T-cell (primary cell): Measurements from ENCODE around the gene GPR21. TPM values are rescaled to one million over a fixed set of nuclear protein-coding genes. Genes with fewer than 3 reads are reported as not detected.

Experiments
- ATAC-seq, 4 experiments: fragments of 200-7000 bp in 3 of 4; fragments of 150-1000 bp in 1 of 4; cut with Tn5 transposase; replicated peaks in 1 of 4; 1 replicate in 3 of 4; 2 replicates in 1 of 4; pipeline ENCODE4 v1.10.0; 2021; ENCODE audit warnings: moderate library complexity in 3 of 4, mild to moderate bottlenecking in 2 of 4, moderate number of reproducible peaks in 1 of 4
- CTCF ChIA-PET, 2 donors: fragments of 300-600 bp; sonication (Branson Sonifier 250); formaldehyde crosslinking; loops; one replicate each; lab custom pipeline; 2022; ENCODE audit warnings: antibody characterized with exemption in 2 of 2; lab: Charles Lee
- POLR2A ChIA-PET, 2 donors: fragments of 300-600 bp; sonication (Branson Sonifier 250); formaldehyde crosslinking; loops; one replicate each; lab custom pipeline; 2022; ENCODE audit warnings: antibody characterized with exemption in 2 of 2; lab: Charles Lee
- DNase-seq, 35 experiments: peaks; one replicate each; pipeline versions ENCODE4 v3.0.0 to v3.0.0-alpha.2; 2013 to 2023
- H3K27ac ChIP-seq: one replicate; pipeline ENCODE4 v1.5.1; 2013; ENCODE audit warnings: low read length
- H3K27me3 ChIP-seq, 2 experiments: replicated peaks in 1 of 2; 1 replicate in 1 of 2; 2 replicates in 1 of 2; pipeline versions ENCODE4 v1.6.1 to v1.7.0; 2013; ENCODE audit warnings: low read length in 1 of 2, mixed read lengths in 1 of 2; ENCODE audit not compliant: control insufficient read depth in 2 of 2, insufficient read depth in 2 of 2; ENCODE audit errors: extremely low read depth in 1 of 2
- H3K36me3 ChIP-seq, 2 donors: 1 replicate in 1 of 2; 2 replicates in 1 of 2; pipeline versions ENCODE4 v1.6.1 to v1.7.0; 2013; ENCODE audit warnings: low read length in 1 of 2; ENCODE audit not compliant: control insufficient read depth in 2 of 2, insufficient read depth in 1 of 2; ENCODE audit errors: extremely low read depth in 1 of 2
- H3K4me1 ChIP-seq, 2 experiments: 1 replicate in 1 of 2; 2 replicates in 1 of 2; pipeline versions ENCODE4 v1.6.1 to v1.7.0; 2013; ENCODE audit warnings: low read length in 2 of 2, mixed read lengths in 1 of 2; ENCODE audit not compliant: insufficient read depth in 2 of 2, control insufficient read depth in 1 of 2; ENCODE audit errors: extremely low read depth in 1 of 2
- H3K4me3 ChIP-seq, 2 donors: 1 replicate in 1 of 2; 2 replicates in 1 of 2; pipeline versions ENCODE4 v1.5.1 to v1.7.0; 2013; ENCODE audit warnings: mild to moderate bottlenecking in 2 of 2, low read length in 1 of 2, moderate library complexity in 1 of 2; ENCODE audit not compliant: control insufficient read depth in 1 of 2; ENCODE audit errors: extremely low read depth in 1 of 2
- H3K9me3 ChIP-seq: 2 replicates; pipeline ENCODE4 v1.7.0; 2013
- H3K27ac Mint-ChIP-seq, 2 donors: one replicate each; pipeline ENCODE4 v1.8.0; 2020 to 2021; ENCODE audit warnings: mild to moderate bottlenecking in 2 of 2, mixed read lengths in 2 of 2
- H3K27me3 Mint-ChIP-seq, 2 donors: one replicate each; pipeline ENCODE4 v1.8.0; 2021 to 2022; ENCODE audit warnings: mixed read lengths in 2 of 2
- H3K36me3 Mint-ChIP-seq: one replicate; pipeline ENCODE4 v1.8.0; 2021; ENCODE audit warnings: mixed read lengths
- H3K4me1 Mint-ChIP-seq, 3 donors: one replicate each; pipeline ENCODE4 v1.8.0; 2020 to 2022; ENCODE audit warnings: mixed read lengths in 3 of 3, mild to moderate bottlenecking in 1 of 3
- H3K4me3 Mint-ChIP-seq, 3 donors: one replicate each; pipeline ENCODE4 v1.8.0; 2020 to 2022; ENCODE audit warnings: mild to moderate bottlenecking in 3 of 3, mixed read lengths in 3 of 3, moderate library complexity in 3 of 3
- H3K9me3 Mint-ChIP-seq, 3 donors: one replicate each; pipeline ENCODE4 v1.8.0; 2020 to 2022; ENCODE audit warnings: mixed read lengths in 3 of 3
- WGBS: methylation state at CpG from one replicate; pipeline ENCODE4 v1.1.5; 2013; ENCODE audit warnings: missing lambda C conversion rate; ENCODE audit not compliant: insufficient coverage; 5-methylcytosine and 5-hydroxymethylcytosine counted together
- total RNA-seq, 35 experiments: library from RNA in 6 of 35; stranded (reverse) in 6 of 35; fragments of 120-200 nt in 1 of 35; gene quantifications; one replicate each; pipeline versions ENCODE4 v1.2.1 to v1.2.4 and lab custom pipeline; 2013 to 2026

Gene GPR21
- total RNA-seq, 5 donors from 2014 or later (not counting 1 experiment from before 2014, with no cell fraction given): 0.23 to 2.4 (median 1.0) TPM

DNA sequence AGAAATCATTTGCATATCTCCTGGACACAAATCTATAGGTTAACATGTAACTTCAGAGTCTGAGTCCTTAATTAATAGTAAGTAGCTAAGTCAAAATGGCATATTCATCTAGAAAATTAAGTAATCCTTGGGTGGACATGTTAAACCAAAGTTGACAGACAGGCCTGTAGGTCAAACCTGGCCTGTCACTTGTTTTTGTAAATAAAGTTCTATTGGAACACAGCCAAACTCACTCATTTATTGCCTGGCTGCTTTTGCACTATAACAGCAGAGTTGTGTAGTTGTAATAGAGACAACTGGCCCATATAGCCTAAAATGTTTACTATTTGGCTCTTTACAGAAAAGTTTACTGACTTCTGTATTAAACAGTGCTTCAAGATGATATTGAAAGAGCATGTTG is 24.6 kb upstream of the GPR21 start:
- POLR2A ChIA-PET: interaction anchor here in 1 of 2 donors (0.6 kb wide), 1 partner anchor 79 kb away, joined by 6 read pairs; no protein-coding TSS in a partner anchor
- Histone ChIP-seq H3K4me1 (no peaks in the 10 kb centered on the region), H3K9me3 (no peaks in the 10 kb centered on the region), H3K27me3 (no peaks in the 10 kb centered on the region), H3K27ac (no peak overlapping the region), H3K36me3 (peaks cover 4 to 22% of the 10 kb centered on the region in 2 donors), H3K4me3 (no peak overlapping the region)
- DNase-seq: no peak
- CTCF ChIA-PET: no interaction called here
- Mint-ChIP-seq H3K4me1 (no peaks in the 10 kb centered on the region), H3K27me3 (no peaks in the 10 kb centered on the region), H3K36me3 (peaks cover 47% of the 10 kb centered on the region), H3K9me3 (peaks cover 0 to 2% (median 0%) of the 10 kb centered on the region in 3 donors), H3K27ac (no peak overlapping the region), H3K4me3 (no peak overlapping the region)
- no peak for ATAC-seq

DNA sequence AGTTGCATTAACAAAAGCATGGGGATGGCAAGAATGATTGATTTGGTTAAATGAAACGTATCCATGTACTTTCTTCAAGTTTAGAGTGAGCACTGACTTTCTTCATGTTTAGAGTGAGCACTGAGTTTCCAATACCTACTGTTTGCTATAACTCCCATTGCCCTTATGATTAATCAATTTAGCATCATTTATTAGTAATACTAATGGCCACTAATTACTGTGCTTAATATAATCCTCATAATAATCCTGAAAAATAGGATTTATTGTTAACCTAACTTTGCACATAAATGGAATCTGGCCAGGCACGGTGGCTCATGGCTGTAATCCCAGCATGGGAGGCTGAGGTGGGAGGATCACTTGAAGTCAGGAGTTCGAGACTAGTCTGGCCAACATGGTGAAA is 22.1 kb upstream of the GPR21 start:
- DNase-seq (no peak), ATAC-seq (no peak)
- CTCF ChIA-PET: interaction anchor here in 1 of 2 donors (0.6 kb wide), 1 partner anchor 199 kb away, joined by 3 read pairs; no protein-coding TSS in a partner anchor
- peaks cover 0 to 2% (median 0%) of the 10 kb centered on the region in 3 donors for H3K9me3 Mint-ChIP-seq
- POLR2A ChIA-PET: no interaction called here
- Histone ChIP-seq H3K27me3 (no peaks in the 10 kb centered on the region), H3K27ac (no peak overlapping the region), H3K36me3 (peaks cover 4 to 28% of the 10 kb centered on the region in 2 donors), H3K9me3 (no peaks in the 10 kb centered on the region), H3K4me1 (no peaks in the 10 kb centered on the region), H3K4me3 (no peak overlapping the region)
- H3K36me3 Mint-ChIP-seq: peaks cover 48% of the 10 kb centered on the region
- no peak overlapping the region for H3K4me3 Mint-ChIP-seq
- no peaks in the 10 kb centered on the region for H3K27me3 Mint-ChIP-seq
- H3K27ac Mint-ChIP-seq: no peak overlapping the region
- WGBS: no CpG with 5 or more reads among the region's 3 CpGs
- H3K4me1 Mint-ChIP-seq: no peaks in the 10 kb centered on the region

DNA sequence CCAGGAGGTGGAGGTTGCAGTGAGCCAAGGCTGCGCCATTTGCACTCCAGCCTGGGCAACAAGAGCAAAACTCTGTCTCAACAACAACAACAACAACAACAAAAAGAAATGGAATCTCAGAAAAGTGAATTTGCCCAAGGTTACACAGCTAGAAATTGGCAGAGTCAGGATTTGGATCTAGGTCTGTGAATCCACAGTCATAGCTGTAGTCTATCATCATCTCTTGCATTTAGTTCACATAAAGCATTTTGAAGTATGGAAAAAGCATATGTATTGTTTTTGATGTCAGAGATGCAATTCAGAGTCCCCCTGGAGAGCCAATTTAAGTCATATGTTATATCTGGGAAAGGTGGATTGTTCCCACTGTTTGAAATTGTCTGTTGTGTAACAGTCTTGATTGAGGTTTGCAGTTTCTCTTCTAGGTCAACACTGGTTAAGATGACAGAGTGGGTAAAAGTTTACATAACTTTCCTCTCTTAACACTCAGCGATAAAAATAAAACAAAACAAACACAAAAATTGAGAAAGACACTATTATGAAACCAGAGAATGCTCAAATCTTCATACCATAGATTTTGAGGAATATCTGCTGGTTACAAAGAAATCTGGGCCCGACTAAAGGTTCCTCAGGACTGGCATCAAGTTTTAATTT is 21.5 kb upstream of the GPR21 start:
- peaks cover 4 to 32% of the 10 kb centered on the region in 2 donors for H3K36me3 ChIP-seq
- no peak overlapping the region for H3K4me3 Mint-ChIP-seq
- H3K36me3 Mint-ChIP-seq: peaks cover 48% of the 10 kb centered on the region
- WGBS: no CpG with 5 or more reads among the region's 3 CpGs
- DNase-seq (no peak), ATAC-seq (no peak)
- no peaks in the 10 kb centered on the region for H3K4me1 ChIP-seq
- no peaks in the 10 kb centered on the region for H3K27me3 ChIP-seq
- ChIA-PET POLR2A (no interaction called here), CTCF (no interaction called here)
- H3K9me3 Mint-ChIP-seq: peaks cover 0 to 2% (median 0%) of the 10 kb centered on the region in 3 donors
- H3K27ac Mint-ChIP-seq: no peak overlapping the region
- no peaks in the 10 kb centered on the region for H3K27me3 Mint-ChIP-seq
- H3K27ac ChIP-seq: no peak overlapping the region
- no peak overlapping the region for H3K4me3 ChIP-seq
- no peaks in the 10 kb centered on the region for H3K9me3 ChIP-seq
- H3K4me1 Mint-ChIP-seq: no peaks in the 10 kb centered on the region

DNA sequence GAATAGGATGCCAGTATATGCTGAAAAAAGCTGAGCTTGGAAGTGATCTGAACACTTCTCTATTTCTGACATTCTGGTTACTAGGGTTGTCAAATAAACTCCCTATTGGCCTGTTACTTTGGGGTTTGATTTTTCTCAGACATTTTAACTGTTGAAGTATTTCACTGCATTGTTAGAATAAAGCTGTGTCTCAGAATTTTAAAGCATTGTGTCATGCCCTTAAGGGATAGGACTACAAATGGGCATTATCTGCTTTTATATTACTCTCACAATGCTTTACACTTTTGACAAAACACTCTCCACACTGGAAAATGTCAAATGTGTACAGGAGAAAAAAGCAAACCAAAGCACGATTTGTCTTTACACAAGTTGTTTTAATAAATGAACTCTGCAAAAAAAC is 16.8 kb upstream of the GPR21 start:
- no peak for ATAC-seq
- Mint-ChIP-seq H3K27me3 (no peaks in the 10 kb centered on the region), H3K4me1 (no peaks in the 10 kb centered on the region), H3K27ac (no peak overlapping the region), H3K9me3 (peaks cover 0 to 2% (median 0%) of the 10 kb centered on the region in 3 donors), H3K4me3 (no peak overlapping the region), H3K36me3 (peaks cover 59% of the 10 kb centered on the region)
- CTCF ChIA-PET: no interaction called here
- H3K36me3 ChIP-seq: peaks cover 4 to 43% of the 10 kb centered on the region in 2 donors
- no peaks in the 10 kb centered on the region for H3K9me3 ChIP-seq
- no peak overlapping the region for H3K27ac ChIP-seq
- no peak for DNase-seq
- POLR2A ChIA-PET: no interaction called here
- H3K4me3 ChIP-seq: no peak overlapping the region
- no CpG with 5 or more reads among the region's 1 CpG for WGBS
- H3K4me1 ChIP-seq: no peaks in the 10 kb centered on the region
- H3K27me3 ChIP-seq: no peaks in the 10 kb centered on the region

DNA sequence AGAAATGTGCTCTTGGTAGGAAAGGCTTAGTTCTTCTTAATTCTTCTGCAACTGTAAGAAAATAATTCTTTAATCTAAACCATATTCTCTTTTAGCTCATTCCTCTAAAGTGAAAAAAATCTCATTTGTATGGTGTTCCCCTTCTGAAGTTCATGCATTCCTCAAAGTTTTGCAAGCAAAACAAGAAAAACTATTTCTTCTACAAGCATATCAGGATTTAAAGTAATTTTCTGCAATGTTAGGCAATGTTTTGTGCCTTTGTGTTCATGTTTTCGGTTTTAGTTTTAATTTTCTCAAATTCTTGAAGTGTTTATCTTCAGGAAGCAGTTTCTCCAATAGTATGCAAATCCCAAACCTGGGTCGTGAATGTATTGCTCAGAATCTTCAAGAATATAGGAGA is 12.7 kb upstream of the GPR21 start:
- H3K4me1 Mint-ChIP-seq: no peaks in the 10 kb centered on the region
- no CpG with 5 or more reads among the region's 2 CpGs for whole genome bisulfite sequencing
- no peak overlapping the region for H3K27ac Mint-ChIP-seq
- Histone ChIP-seq H3K9me3 (no peaks in the 10 kb centered on the region), H3K4me1 (no peaks in the 10 kb centered on the region), H3K27ac (no peak overlapping the region), H3K27me3 (no peaks in the 10 kb centered on the region), H3K4me3 (no peak overlapping the region), H3K36me3 (peaks cover 0 to 28% of the 10 kb centered on the region in 2 donors)
- CTCF ChIA-PET: no interaction called here
- H3K27me3 Mint-ChIP-seq: no peaks in the 10 kb centered on the region
- H3K9me3 Mint-ChIP-seq: no peaks in the 10 kb centered on the region
- H3K36me3 Mint-ChIP-seq: peaks cover 41% of the 10 kb centered on the region
- no peak overlapping the region for H3K4me3 Mint-ChIP-seq
- ATAC-seq (no peak), DNase-seq (no peak)
- POLR2A ChIA-PET: interaction anchor here in 1 of 2 donors (0.6 kb wide), 1 partner anchor 455 kb away, joined by 11 read pairs; no protein-coding TSS in a partner anchor

DNA sequence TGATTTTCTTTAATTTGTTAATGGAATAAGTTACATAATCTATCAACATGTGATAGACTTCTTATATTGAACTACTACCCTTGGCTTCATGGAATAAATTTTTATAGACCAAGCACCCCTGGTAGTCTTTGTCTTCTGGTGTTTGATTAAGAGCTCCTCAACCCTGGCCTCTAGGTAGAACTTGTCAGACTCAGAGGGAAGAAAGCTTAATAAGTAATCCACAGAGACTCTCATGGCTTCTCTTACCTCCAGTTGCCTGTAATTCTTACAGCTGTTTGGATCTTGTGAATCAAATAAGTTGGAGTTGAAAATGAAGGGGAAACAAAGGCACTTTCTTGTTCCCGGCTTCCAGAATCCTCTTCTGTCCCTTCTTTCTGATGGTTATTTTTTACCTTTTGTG is 7.0 kb upstream of the GPR21 start:
- Mint-ChIP-seq H3K4me1 (peaks cover 0 to 2% (median under 1%) of the 10 kb centered on the region in 3 donors), H3K27me3 (no peaks in the 10 kb centered on the region), H3K4me3 (no peak overlapping the region), H3K27ac (no peak overlapping the region), H3K36me3 (peaks cover 51% of the 10 kb centered on the region), H3K9me3 (no peaks in the 10 kb centered on the region)
- POLR2A ChIA-PET: interaction anchor here in 1 of 2 donors (0.6 kb wide), 1 partner anchor 1570 kb away, joined by 4 read pairs; no protein-coding TSS in a partner anchor
- no peaks in the 10 kb centered on the region for H3K9me3 ChIP-seq
- no peaks in the 10 kb centered on the region for H3K27me3 ChIP-seq
- no peak overlapping the region for H3K4me3 ChIP-seq
- no peaks in the 10 kb centered on the region for H3K4me1 ChIP-seq
- H3K36me3 ChIP-seq: peaks cover 0 to 15% of the 10 kb centered on the region in 2 donors
- ATAC-seq: no peak
- H3K27ac ChIP-seq: no peak overlapping the region
- WGBS: no CpG with 5 or more reads among the region's 1 CpG
- DNase-seq: no peak
- CTCF ChIA-PET: interaction anchor here in 1 of 2 donors (0.7 kb wide), 1 partner anchor 139 kb away, joined by 4 read pairs; no protein-coding TSS in a partner anchor
